B cell (primary cell): Measurements from ENCODE around the gene GNG7.

Experiments
- EZH2 ChIP-seq: IDR thresholded peaks from 2 replicates; pipeline ENCODE4 v1.6.1; 2012; ENCODE audit warnings: borderline replicate concordance, low read depth, mild to moderate bottlenecking, moderate library complexity, low read length; ENCODE audit not compliant: insufficient read depth, poor library complexity, severe bottlenecking
- TF ChIP-seq, protein P1 (sequence below): fragments of 200-600 bp; IDR thresholded peaks from one replicate; pipeline ENCODE4 v1.8.0; 2022; ENCODE audit warnings: antibody characterized with exemption, mild to moderate bottlenecking

DNA sequence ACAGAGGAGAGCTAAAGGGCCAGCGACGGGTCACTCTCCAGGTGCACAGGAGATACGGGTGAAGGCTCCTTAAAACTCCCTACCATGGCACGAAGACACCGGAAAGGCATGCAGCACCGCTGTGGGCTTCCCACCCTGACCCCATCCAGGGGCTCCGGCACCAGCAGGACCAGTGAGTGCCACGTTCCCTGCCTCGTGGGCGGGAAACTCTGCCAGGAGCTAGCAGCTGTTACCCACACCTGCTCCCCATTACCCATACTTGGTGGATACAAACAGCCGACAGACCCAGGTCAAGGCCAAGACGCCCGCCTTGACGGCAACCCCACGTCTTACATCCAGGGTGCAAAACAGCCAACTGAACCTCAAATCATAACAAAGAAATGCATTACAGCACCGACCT lies 56.7 kb downstream of the GNG7 start:
- no peak for TF ChIP-seq EZH2
- TF ChIP-seq, protein P1, sequence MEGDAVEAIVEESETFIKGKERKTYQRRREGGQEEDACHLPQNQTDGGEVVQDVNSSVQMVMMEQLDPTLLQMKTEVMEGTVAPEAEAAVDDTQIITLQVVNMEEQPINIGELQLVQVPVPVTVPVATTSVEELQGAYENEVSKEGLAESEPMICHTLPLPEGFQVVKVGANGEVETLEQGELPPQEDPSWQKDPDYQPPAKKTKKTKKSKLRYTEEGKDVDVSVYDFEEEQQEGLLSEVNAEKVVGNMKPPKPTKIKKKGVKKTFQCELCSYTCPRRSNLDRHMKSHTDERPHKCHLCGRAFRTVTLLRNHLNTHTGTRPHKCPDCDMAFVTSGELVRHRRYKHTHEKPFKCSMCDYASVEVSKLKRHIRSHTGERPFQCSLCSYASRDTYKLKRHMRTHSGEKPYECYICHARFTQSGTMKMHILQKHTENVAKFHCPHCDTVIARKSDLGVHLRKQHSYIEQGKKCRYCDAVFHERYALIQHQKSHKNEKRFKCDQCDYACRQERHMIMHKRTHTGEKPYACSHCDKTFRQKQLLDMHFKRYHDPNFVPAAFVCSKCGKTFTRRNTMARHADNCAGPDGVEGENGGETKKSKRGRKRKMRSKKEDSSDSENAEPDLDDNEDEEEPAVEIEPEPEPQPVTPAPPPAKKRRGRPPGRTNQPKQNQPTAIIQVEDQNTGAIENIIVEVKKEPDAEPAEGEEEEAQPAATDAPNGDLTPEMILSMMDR: no peak
